Natural killer cell treated with Interleukin-12 subunit alpha and Interleukin-12 subunit beta and Interleukin-15 and Interleukin-18, amount 100 ng/mL, for 72 hours (primary cell): Measurements from ENCODE around the gene PI4KA. TPM values are rescaled to one million over a fixed set of nuclear protein-coding genes. Genes with fewer than 3 reads are reported as not detected.
A peak's percentile ranks its signal among the peaks of the same experiment; 100 is the strongest.

Source experiments
- ATAC-seq, 2 donors: fragments of 150-1000 bp; cut with Tn5 transposase in 1 of 2; sonication (Bioruptor Pico), chemical (Tn5 transposase) in 1 of 2; 2 replicates each; pipeline ENCODE4 v1.10.0; 2021
- DNase-seq: peaks from one replicate; pipeline ENCODE4 v3.0.0; 2022; ENCODE audit warnings: low spot score
- H3K27ac Mint-ChIP-seq, 2 donors: 1 replicate in 1 of 2; 2 replicates in 1 of 2; pipeline ENCODE4 v1.8.0; 2022; ENCODE audit warnings: mixed read lengths in 2 of 2, mild to moderate bottlenecking in 1 of 2, moderate library complexity in 1 of 2
- H3K27me3 Mint-ChIP-seq, 2 donors: 1 replicate in 1 of 2; 2 replicates in 1 of 2; pipeline ENCODE4 v1.8.0; 2022; ENCODE audit warnings: mixed read lengths in 2 of 2
- H3K36me3 Mint-ChIP-seq: one replicate; pipeline ENCODE4 v1.8.0; 2022; ENCODE audit warnings: mixed read lengths
- H3K4me1 Mint-ChIP-seq, 2 donors: 1 replicate in 1 of 2; 2 replicates in 1 of 2; pipeline ENCODE4 v1.8.0; 2022; ENCODE audit warnings: low read depth in 2 of 2, mixed read lengths in 2 of 2, mild to moderate bottlenecking in 1 of 2
- H3K4me3 Mint-ChIP-seq: one replicate; pipeline ENCODE4 v1.8.0; 2022; ENCODE audit warnings: mixed read lengths
- H3K9me3 Mint-ChIP-seq: 2 replicates; pipeline ENCODE4 v1.8.0; 2022; ENCODE audit warnings: mixed read lengths
- total RNA-seq, 2 donors: library from RNA; stranded (reverse); gene quantifications; one replicate each; pipeline ENCODE4 v1.2.3, GENCODE V29; 2022

PI4KA gene
- total RNA-seq, 2 donors from 2014 or later, result 88.5 to 146 TPM

DNA sequence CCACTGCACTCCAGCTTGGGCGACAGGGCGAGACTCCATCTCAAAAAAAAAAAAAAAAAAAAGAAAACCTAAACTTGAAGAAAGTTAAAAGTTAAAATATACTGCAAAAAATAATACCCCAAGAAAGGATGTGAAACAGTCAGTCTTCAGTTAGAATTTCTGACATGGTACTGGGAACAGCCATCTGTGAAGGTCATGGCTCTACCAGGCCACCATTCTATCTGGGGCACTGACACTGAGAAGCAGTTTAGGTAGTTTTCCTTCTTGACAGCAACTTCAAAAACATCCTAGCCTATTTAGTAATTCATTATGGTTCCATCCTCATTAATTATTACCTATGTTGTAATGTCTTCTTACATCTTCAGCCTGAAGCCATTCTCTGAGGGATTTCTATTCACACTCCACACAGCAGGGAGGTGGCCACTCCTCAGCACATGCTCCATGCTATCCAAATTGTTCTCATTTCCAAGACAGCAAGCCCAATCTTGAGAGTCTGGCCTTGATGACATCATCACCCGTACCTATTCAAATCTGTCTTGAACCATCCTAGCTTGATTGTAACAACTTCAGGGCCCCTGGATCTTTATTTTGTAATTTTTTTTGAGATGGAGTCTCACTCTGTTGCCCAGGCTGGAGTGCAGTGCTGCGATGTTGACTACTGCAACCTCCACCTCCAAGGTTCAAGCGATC lies 46.5 kb downstream of the PI4KA start:
- no peak overlapping the region for H3K27ac Mint-ChIP-seq
- peaks cover 13% of the 10 kb centered on the region for H3K36me3 Mint-ChIP-seq
- H3K4me1 Mint-ChIP-seq, result peaks cover 0 to 13% of the 10 kb centered on the region in 2 donors

GRCh38 chr22:20811171-20811570 lies 47.4 kb downstream of the PI4KA start:
- no peaks in the 10 kb centered on the region for H3K27me3 Mint-ChIP-seq
- DNase-seq (no peak), ATAC-seq (no peak)
- H3K27ac Mint-ChIP-seq, result no peak overlapping the region
- no peaks in the 10 kb centered on the region for H3K9me3 Mint-ChIP-seq
- peaks cover 13% of the 10 kb centered on the region for H3K36me3 Mint-ChIP-seq
- H3K4me1 Mint-ChIP-seq, result peaks cover 0 to 14% of the 10 kb centered on the region in 2 donors
- H3K4me3 Mint-ChIP-seq, result no peak overlapping the region

More for the DNA sequence above, 46.5 kb downstream of the PI4KA start:
- Mint-ChIP-seq H3K9me3 (no peaks in the 10 kb centered on the region), H3K4me3 (no peak overlapping the region), H3K27me3 (no peaks in the 10 kb centered on the region)
- no peak for ATAC-seq
- DNase-seq, result no peak

GRCh38 chr22:20810645-20811044 lies 48.0 kb downstream of the PI4KA start:
- ATAC-seq (no peak), DNase-seq (no peak)
- no peaks in the 10 kb centered on the region for H3K9me3 Mint-ChIP-seq
- H3K27ac Mint-ChIP-seq, result no peak overlapping the region
- peaks cover 11% of the 10 kb centered on the region for H3K36me3 Mint-ChIP-seq
- H3K27me3 Mint-ChIP-seq, result no peaks in the 10 kb centered on the region
- peaks cover 0 to 14% of the 10 kb centered on the region in 2 donors for H3K4me1 Mint-ChIP-seq
- H3K4me3 Mint-ChIP-seq, result no peak overlapping the region

DNA sequence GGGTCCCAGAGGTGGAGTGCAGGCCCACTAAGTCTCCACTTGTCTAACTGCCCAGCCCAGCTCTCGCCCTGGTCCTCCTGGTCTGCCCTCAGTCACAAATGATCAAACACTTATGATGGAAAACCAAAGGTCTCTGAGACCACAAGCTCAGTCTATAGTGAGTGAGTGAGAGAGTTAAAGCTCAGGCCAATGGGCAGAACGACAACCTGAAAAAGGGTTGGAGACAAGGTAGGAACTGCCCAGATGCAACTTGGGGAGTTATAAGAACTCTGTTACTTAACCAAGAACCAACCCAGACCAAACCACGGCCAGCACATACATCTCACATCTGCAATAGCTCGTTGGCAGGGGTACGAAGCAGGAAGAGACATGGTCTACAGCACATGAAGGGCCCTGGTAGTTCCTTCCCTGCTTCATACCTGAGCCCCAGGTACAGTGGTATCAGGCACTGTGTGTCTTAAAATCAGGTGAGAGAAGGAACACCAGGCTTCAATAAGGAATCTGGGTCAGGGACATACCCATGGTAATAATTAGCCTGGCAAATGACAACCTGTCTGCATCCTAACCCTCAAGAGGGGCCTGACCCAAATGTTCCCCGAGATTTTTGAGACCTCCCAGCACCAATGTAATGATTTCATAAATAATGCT lies 48.9 kb downstream of the PI4KA start:
- DNase-seq (no peak), ATAC-seq (no peak)
- Mint-ChIP-seq H3K9me3 (no peaks in the 10 kb centered on the region), H3K36me3 (peaks cover 7% of the 10 kb centered on the region), H3K27me3 (no peaks in the 10 kb centered on the region), H3K4me3 (no peak overlapping the region), H3K27ac (no peak overlapping the region), H3K4me1 (peaks cover 0 to 14% of the 10 kb centered on the region in 2 donors)

DNA sequence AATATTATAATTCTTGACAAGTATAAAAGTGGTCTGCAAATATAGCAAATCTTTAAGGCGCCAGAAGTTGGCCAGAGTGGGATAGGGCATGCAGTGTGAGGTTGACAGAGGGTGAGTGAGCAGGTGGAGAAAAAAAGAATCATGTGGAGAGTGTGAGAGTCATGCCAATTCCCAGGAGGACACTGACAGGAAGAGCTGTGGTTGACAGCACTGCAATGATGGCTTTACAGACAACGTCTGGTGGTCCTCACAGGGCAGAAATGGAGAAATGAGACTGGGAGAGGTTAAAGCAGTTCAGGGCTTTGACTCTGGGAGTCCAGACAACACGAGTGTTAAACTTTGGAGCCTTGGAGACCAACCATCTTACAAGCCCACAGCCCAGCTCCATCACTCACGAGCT lies 49.8 kb downstream of the PI4KA start:
- no peaks in the 10 kb centered on the region for H3K9me3 Mint-ChIP-seq
- no peak for DNase-seq
- no peaks in the 10 kb centered on the region for H3K27me3 Mint-ChIP-seq
- peaks cover 14% of the 10 kb centered on the region for H3K36me3 Mint-ChIP-seq
- no peak for ATAC-seq
- H3K4me3 Mint-ChIP-seq, result no peak overlapping the region
- no peak overlapping the region for H3K27ac Mint-ChIP-seq
- peaks cover 0 to 18% of the 10 kb centered on the region in 2 donors for H3K4me1 Mint-ChIP-seq

GRCh38 chr22:20807315-20807752 lies 51.3 kb downstream of the PI4KA start:
- DNase-seq (no peak), ATAC-seq (no peak)
- Mint-ChIP-seq H3K4me3 (no peak overlapping the region), H3K27me3 (no peaks in the 10 kb centered on the region), H3K27ac (peak overlapping the region in 1 of 2 donors; percentile 48), H3K4me1 (peaks cover 0 to 18% of the 10 kb centered on the region in 2 donors), H3K36me3 (peaks cover 14% of the 10 kb centered on the region), H3K9me3 (no peaks in the 10 kb centered on the region)

- Mint-ChIP-seq H3K27me3 (no peaks in the 10 kb centered on the region), H3K36me3 (peaks cover 16% of the 10 kb centered on the region), H3K4me3 (no peak overlapping the region), H3K4me1 (peaks cover 0 to 12% of the 10 kb centered on the region in 2 donors), H3K27ac (no peak overlapping the region), H3K9me3 (no peaks in the 10 kb centered on the region)
- DNase-seq (no peak), ATAC-seq (no peak)
These were observed 52.6 kb downstream of the PI4KA start for GRCh38 chr22:20805972-20806471.

- DNase-seq (no peak), ATAC-seq (no peak)
- Mint-ChIP-seq H3K4me3 (no peak overlapping the region), H3K4me1 (peaks cover 0 to 9% of the 10 kb centered on the region in 2 donors), H3K27me3 (no peaks in the 10 kb centered on the region), H3K9me3 (no peaks in the 10 kb centered on the region), H3K36me3 (peaks cover 16% of the 10 kb centered on the region), H3K27ac (no peak overlapping the region)
These were observed 54.0 kb downstream of the PI4KA start for GRCh38 chr22:20804650-20805049.

DNA sequence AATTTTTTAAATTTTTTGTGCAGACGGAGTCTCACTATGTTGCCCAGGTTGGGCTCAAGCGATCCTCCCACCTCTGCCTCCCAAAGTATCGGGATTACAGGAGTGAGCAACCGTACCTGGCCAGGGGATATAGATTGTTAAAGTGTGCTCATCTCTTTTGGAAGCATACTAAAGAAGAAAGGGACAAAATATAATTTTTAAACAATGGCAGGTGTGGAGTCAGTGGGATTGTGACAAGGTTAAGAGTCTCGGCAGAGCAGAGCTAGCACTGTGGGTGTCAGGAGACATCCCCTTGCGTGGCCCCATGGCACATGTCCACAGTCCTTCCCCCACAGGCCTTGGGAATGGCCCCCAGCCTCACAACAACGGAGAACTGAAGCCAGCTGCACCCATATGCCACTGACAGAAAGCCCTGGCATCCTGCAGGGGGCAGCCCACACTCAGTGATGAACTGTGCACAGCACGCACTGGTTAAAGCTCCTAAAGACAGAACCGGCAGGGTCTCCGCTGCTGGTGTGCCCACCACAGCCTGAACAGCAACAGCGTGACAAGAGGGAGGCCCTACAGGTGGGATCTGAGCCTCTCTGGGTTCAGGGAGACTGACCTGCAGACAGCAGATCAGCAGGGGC lies 54.8 kb downstream of the PI4KA start:
- H3K9me3 Mint-ChIP-seq, result no peaks in the 10 kb centered on the region
- H3K4me3 Mint-ChIP-seq, result no peak overlapping the region
- DNase-seq (no peak), ATAC-seq (no peak)
- H3K27me3 Mint-ChIP-seq, result no peaks in the 10 kb centered on the region
- H3K4me1 Mint-ChIP-seq, result peaks cover 0 to 9% of the 10 kb centered on the region in 2 donors
- H3K36me3 Mint-ChIP-seq, result peaks cover 21% of the 10 kb centered on the region
- no peak overlapping the region for H3K27ac Mint-ChIP-seq

DNA sequence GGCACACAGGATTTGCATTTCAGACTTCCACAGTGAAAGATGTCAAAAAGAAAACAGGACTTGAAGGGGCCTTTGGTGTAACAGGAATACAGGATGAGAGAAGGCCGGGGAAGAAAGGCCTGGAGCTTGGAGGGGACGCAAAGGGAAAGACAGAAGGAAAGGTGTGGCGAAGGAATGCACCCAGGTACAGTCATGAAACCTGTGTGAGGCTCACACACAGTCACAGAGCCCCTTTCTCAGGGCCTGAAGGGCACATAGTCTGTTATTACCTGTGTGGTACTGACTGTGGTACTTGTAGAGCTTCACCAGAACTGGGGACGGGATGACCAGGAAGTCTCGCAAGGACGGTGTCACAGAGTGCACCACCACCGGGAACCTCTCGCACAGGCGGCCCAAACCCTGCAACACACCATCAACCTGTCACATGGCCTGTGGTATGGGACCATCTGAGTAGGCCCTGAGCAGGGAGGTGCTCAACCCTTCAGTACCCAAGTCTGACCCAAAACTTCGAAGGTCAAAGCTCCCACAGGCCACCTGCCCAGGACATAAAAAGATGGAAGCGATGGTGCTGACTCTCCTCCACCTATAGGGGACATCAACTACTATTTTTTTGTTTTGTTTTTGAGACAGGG lies 55.6 kb downstream of the PI4KA start:
- DNase-seq (no peak), ATAC-seq (no peak)
- no peak overlapping the region for H3K4me3 Mint-ChIP-seq
- peaks cover 28% of the 10 kb centered on the region for H3K36me3 Mint-ChIP-seq
- no peaks in the 10 kb centered on the region for H3K27me3 Mint-ChIP-seq
- peaks cover 0 to 9% of the 10 kb centered on the region in 2 donors for H3K4me1 Mint-ChIP-seq
- H3K9me3 Mint-ChIP-seq, result no peaks in the 10 kb centered on the region
- no peak overlapping the region for H3K27ac Mint-ChIP-seq

DNA sequence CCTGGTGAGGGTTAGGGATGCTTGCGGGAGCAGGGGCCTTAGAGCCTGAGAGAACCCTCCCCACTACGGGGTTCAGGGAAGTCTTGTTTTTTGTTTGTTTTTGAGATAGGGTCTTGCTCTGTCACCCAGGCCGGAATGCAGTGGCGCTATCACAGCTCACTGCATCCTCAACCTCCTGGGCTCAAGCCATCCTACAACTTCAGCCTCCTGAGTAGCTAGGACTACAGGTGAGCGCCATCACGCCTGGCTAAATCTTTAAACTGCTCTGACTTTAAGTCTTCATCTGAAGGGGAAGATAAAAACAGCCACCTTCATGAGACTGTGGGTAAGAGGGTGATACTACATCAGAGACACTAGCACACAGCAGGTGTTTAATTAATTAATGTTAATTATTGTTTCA lies 56.2 kb downstream of the PI4KA start:
- Mint-ChIP-seq H3K27me3 (no peaks in the 10 kb centered on the region), H3K27ac (no peak overlapping the region), H3K4me3 (no peak overlapping the region), H3K4me1 (peaks cover 0 to 8% of the 10 kb centered on the region in 2 donors), H3K36me3 (peaks cover 30% of the 10 kb centered on the region), H3K9me3 (no peaks in the 10 kb centered on the region)
- ATAC-seq (no peak), DNase-seq (no peak)

DNA sequence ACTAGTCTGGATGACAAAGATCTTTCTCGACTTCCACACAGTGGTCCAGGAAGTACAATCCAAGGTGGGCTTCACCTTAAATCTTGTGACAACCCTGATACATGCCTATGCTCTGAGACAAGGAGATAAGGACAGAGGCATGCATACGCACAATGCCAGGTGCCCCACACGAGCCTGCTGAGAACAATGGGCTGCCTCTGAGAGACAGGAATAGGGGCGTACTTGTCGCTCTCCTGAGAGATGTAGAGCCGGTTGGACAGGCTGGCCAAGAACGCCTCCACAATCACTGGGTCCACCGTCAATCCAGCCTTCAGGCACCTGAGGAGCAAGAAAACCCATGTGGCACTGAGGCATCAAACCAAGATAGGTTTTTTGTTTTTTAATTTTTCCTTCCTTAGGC lies 59.2 kb downstream of the PI4KA start:
- no peak overlapping the region for H3K4me3 Mint-ChIP-seq
- H3K4me1 Mint-ChIP-seq, result peaks cover 0 to 3% of the 10 kb centered on the region in 2 donors
- H3K9me3 Mint-ChIP-seq, result no peaks in the 10 kb centered on the region
- ATAC-seq (no peak), DNase-seq (no peak)
- no peaks in the 10 kb centered on the region for H3K27me3 Mint-ChIP-seq
- peaks cover 33% of the 10 kb centered on the region for H3K36me3 Mint-ChIP-seq
- H3K27ac Mint-ChIP-seq, result no peak overlapping the region

GRCh38 chr22:20798974-20799373 lies 59.6 kb downstream of the PI4KA start:
- Mint-ChIP-seq H3K4me1 (no peaks in the 10 kb centered on the region), H3K36me3 (peaks cover 28% of the 10 kb centered on the region), H3K9me3 (no peaks in the 10 kb centered on the region), H3K27me3 (no peaks in the 10 kb centered on the region), H3K4me3 (no peak overlapping the region), H3K27ac (no peak overlapping the region)
- ATAC-seq, result no peak
- no peak for DNase-seq

GRCh38 chr22:20798218-20798617 lies 60.4 kb downstream of the PI4KA start:
- Mint-ChIP-seq H3K4me1 (no peaks in the 10 kb centered on the region), H3K36me3 (peaks cover 27% of the 10 kb centered on the region), H3K27ac (no peak overlapping the region), H3K9me3 (no peaks in the 10 kb centered on the region), H3K4me3 (no peak overlapping the region), H3K27me3 (no peaks in the 10 kb centered on the region)
- ATAC-seq, result no peak
- DNase-seq, result no peak
